Stimulated activated CD8-positive, alpha-beta memory T cell treated with anti-CD3 and anti-CD28 coated beads, Interleukin-7, amount 100 ng/mL, for 48 hours (primary cell): Measurements from ENCODE around the gene EEIG2.
"Not testable (repeated sequence)": the region's sequence is repeated elsewhere in the genome, so short reads cannot be mapped to it uniquely, and the experiment has no call there.

ENCODE experiments used
- DNase-seq, 2 donors: peaks; one replicate each; pipeline ENCODE4 v3.0.0-alpha.2; 2020; ENCODE audit warnings: low read depth in 1 of 2; ENCODE audit errors: extremely low read depth in 1 of 2

Gene EEIG2

GRCh38 chr1:108541861-108542260 lies 18.0 kb upstream of the EEIG2 start:
- DNase-seq, result no peak

GRCh38 chr1:108547493-108547892 lies 12.4 kb upstream of the EEIG2 start:
- DNase-seq, result not testable (repeated sequence)

GRCh38 chr1:108551137-108551862 lies 8.6 kb upstream of the EEIG2 start:
- DNase-seq, result no peak

- DNase-seq, result no peak
Measured at GRCh38 chr1:108553905-108554304, 6.0 kb upstream of the EEIG2 start.

- DNase-seq, result no peak
Measured at GRCh38 chr1:108554682-108555427, 5.0 kb upstream of the EEIG2 start.

- no peak for DNase-seq
Measured at GRCh38 chr1:108556066-108556465, 3.8 kb upstream of the EEIG2 start.

- no peak for DNase-seq
Measured at GRCh38 chr1:108556499-108556898, 3.4 kb upstream of the EEIG2 start.

GRCh38 chr1:108557296-108557695 lies 2.6 kb upstream of the EEIG2 start:
- no peak for DNase-seq

- no peak for DNase-seq
Measured at GRCh38 chr1:108560189-108560873, 431 bp downstream of the EEIG2 start.

GRCh38 chr1:108560874-108561459 lies 1.1 kb downstream of the EEIG2 start:
- peak; percentile 14 to 25 for DNase-seq

GRCh38 chr1:108561689-108562326 lies 1.9 kb downstream of the EEIG2 start:
- peak; percentile 58 to 76 for DNase-seq

GRCh38 chr1:108563808-108564207 lies 3.9 kb downstream of the EEIG2 start:
- no peak for DNase-seq

- DNase-seq, result no peak
Measured at GRCh38 chr1:108565081-108565480, 5.2 kb downstream of the EEIG2 start.

GRCh38 chr1:108565512-108565911 lies 5.6 kb downstream of the EEIG2 start:
- DNase-seq, result no peak

GRCh38 chr1:108568589-108568988 lies 8.7 kb downstream of the EEIG2 start:
- no peak for DNase-seq

- no peak for DNase-seq
Measured at GRCh38 chr1:108569097-108569728, 9.3 kb downstream of the EEIG2 start.

GRCh38 chr1:108570128-108570527 lies 10.2 kb downstream of the EEIG2 start:
- no peak for DNase-seq

- no peak for DNase-seq
Measured at GRCh38 chr1:108570998-108571401, 11.1 kb downstream of the EEIG2 start.

- DNase-seq, result no peak
Measured at GRCh38 chr1:108572182-108572581, 12.3 kb downstream of the EEIG2 start.

GRCh38 chr1:108573183-108573582 lies 13.3 kb downstream of the EEIG2 start:
- no peak for DNase-seq
